Memory B cell (primary cell): ENCODE results near the gene SCP2.
"Not testable (repeated sequence)": the region's sequence is repeated elsewhere in the genome, so short reads cannot be mapped to it uniquely, and the experiment has no call there.

Source experiments
- ATAC-seq: fragments of 150-1000 bp; cut with Tn5 transposase; 2 replicates; pipeline ENCODE4 v1.10.0; 2021; ENCODE audit warnings: low read depth, mild to moderate bottlenecking, moderate library complexity
- DNase-seq, 2 donors: peaks; one replicate each; pipeline ENCODE4 v3.0.0; 2022; ENCODE audit warnings: low spot score in 2 of 2
- H3K27ac Mint-ChIP-seq: one replicate; pipeline ENCODE4 v1.8.0; 2022; ENCODE audit warnings: mild to moderate bottlenecking, moderate library complexity, mixed read lengths
- H3K27me3 Mint-ChIP-seq: one replicate; pipeline ENCODE4 v1.8.0; 2022; ENCODE audit warnings: mixed read lengths
- H3K36me3 Mint-ChIP-seq: one replicate; pipeline ENCODE4 v1.8.0; 2022; ENCODE audit warnings: mild to moderate bottlenecking, mixed read lengths
- H3K4me1 Mint-ChIP-seq: one replicate; pipeline ENCODE4 v1.8.0; 2022; ENCODE audit warnings: mixed read lengths
- H3K4me3 Mint-ChIP-seq: one replicate; pipeline ENCODE4 v1.8.0; 2022; ENCODE audit warnings: mild to moderate bottlenecking, moderate library complexity, mixed read lengths
- H3K9me3 Mint-ChIP-seq: one replicate; pipeline ENCODE4 v1.8.0; 2022; ENCODE audit warnings: mixed read lengths

SCP2 gene

DNA sequence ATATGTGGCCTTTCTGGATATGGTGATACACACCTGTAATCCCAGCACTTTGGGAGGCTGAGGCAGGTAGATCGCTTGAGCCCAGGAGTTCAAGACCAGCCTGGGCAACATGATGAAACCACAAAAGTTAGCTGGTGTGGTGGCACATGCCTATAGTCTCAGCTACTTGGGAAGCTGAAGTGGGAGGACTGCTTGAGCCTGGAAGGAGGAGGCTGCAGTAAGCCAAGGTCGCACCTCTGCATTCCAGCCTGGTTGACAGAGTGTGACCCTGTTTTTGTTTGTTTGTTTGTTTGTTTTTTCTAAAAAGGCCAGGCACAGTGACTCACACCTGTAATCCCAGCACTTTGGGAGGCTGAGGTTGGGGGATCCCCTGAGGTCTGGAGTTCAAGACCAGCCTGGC lies 42.2 kb downstream of the SCP2 start:
- not testable (repeated sequence) for DNase-seq, H3K9me3 Mint-ChIP-seq, H3K27ac Mint-ChIP-seq, ATAC-seq, H3K4me1 Mint-ChIP-seq, H3K4me3 Mint-ChIP-seq, H3K36me3 Mint-ChIP-seq, H3K27me3 Mint-ChIP-seq

DNA sequence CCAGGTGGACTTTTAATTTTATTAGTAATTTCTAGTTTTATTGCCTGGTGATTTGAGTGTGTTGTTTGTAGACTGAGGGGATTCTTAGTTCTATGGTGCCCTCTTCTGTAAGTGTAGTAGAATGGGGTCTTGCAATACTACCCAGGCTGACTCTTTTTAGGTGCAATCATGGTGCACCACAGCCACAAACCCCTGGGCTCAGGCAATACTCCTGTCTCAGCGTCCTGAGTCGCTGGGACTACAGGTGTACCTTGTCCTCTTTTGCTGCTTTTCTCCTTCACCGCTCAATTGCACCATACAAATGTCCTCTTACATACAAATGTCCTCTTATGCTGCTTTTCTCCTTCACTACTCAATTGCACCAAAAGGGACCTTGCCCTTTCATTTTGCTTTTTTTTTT lies 43.1 kb downstream of the SCP2 start:
- no peaks in the 10 kb centered on the region for H3K4me1 Mint-ChIP-seq
- ATAC-seq (no peak), DNase-seq (no peak)
- no peaks in the 10 kb centered on the region for H3K9me3 Mint-ChIP-seq
- no peaks in the 10 kb centered on the region for H3K27me3 Mint-ChIP-seq
- H3K27ac Mint-ChIP-seq = no peak overlapping the region
- no peak overlapping the region for H3K4me3 Mint-ChIP-seq
- peaks cover 3% of the 10 kb centered on the region for H3K36me3 Mint-ChIP-seq

DNA sequence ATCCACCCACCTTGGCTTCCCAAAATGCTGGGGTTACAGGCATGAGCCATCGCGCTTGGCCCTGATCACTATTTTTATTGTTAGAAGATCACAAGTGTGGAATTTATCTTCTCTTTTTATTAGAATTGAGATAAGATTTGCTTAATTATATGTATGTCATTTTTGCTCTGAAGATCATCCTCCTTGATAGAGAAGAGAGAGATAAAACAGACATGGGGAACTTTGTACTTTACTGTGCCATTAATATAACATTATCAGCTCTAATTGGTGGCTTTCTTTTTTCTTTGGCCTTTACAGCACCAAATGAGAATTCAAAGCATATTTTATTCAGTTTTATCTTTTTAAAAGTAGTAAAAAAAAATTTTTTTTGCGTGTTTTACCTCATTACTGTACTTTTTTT lies 46.8 kb downstream of the SCP2 start:
- no peaks in the 10 kb centered on the region for H3K9me3 Mint-ChIP-seq
- no peak overlapping the region for H3K27ac Mint-ChIP-seq
- peaks cover 2% of the 10 kb centered on the region for H3K4me1 Mint-ChIP-seq
- H3K4me3 Mint-ChIP-seq = no peak overlapping the region
- DNase-seq = no peak
- H3K27me3 Mint-ChIP-seq = no peaks in the 10 kb centered on the region
- ATAC-seq = no peak
- peaks cover 7% of the 10 kb centered on the region for H3K36me3 Mint-ChIP-seq

DNA sequence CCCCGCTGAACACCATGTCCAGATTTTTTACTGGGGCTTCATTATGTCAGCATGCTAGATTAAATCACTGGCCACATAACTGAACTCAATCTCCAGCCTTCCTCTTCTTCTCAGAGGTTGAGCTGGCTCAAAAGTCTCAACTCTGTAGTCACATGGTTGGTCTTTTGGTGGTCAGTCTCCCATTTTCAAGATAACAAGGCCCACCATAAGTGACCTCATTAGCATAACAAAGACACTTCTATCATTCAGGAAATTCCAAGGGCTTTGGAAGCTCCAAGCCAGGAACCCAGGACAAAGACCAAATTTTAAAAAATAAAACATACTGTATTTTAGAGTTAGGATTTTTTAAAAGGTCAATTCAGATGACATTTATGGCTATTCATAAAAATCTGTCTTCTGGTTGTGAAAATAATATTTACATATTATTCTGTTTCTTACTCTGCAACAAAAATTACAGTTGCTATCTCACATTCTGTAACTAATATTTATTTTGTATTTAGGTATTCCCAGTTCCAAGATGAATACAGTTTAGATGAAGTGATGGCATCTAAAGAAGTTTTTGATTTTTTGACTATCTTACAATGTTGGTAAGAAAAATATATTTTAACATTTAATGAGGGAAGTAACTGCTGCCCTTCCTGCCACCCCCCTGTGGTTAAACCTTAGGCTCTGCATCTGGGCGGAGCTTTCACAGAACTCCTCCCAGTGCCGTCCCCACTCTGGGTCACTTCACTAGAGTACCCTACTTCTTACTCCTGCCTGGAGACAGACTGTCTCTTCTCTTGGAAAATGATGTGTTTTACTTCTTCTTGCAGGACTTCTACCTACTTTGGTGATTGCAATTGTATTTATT lies 49.3 kb downstream of the SCP2 start:
- Mint-ChIP-seq H3K4me3 (no peak overlapping the region), H3K36me3 (peaks cover 12% of the 10 kb centered on the region), H3K27ac (no peak overlapping the region), H3K27me3 (no peaks in the 10 kb centered on the region), H3K9me3 (no peaks in the 10 kb centered on the region), H3K4me1 (peaks cover 2% of the 10 kb centered on the region)
- DNase-seq (no peak), ATAC-seq (no peak)

DNA sequence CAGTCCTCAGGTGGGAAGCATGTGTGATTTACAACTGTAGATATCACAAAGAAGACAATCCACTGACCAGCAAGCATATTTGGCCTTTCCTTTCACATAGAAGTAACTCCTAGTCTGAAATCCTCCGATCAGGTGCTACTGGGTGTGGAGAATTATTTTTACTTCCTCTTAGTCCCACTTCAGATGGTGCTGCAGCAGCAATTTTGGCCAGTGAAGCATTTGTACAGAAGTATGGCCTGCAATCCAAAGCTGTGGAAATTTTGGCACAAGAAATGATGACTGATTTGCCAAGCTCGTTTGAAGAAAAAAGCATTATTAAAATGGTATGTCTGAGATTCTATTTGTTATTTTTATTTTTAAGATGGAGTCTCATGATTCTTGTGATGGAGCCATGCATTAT lies 51.0 kb downstream of the SCP2 start:
- Mint-ChIP-seq H3K27ac (no peak overlapping the region), H3K27me3 (no peaks in the 10 kb centered on the region), H3K36me3 (peaks cover 19% of the 10 kb centered on the region), H3K4me3 (no peak overlapping the region), H3K9me3 (peaks cover 3% of the 10 kb centered on the region), H3K4me1 (peaks cover 2% of the 10 kb centered on the region)
- no peak for DNase-seq
- no peak for ATAC-seq

DNA sequence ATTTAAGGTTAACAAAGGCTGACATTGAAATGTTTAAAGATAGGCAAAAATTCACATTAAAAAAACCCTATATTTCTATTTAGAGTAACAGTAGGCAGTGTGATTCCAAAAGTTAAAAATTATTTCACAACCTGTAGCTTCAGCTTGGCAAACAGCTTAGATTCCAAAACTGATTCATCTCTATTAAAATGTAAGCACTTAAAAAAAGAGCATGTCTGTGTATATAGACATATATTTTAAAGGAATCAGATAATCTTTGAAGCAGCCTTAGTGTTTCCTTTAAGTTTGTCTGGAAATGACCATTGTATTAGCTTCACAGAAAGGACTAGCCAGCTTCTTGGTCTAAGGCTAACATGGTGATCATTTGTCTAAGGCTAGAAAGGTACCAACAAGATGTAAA lies 65.7 kb downstream of the SCP2 start:
- DNase-seq, ATAC-seq, H3K27me3 Mint-ChIP-seq, H3K9me3 Mint-ChIP-seq, H3K27ac Mint-ChIP-seq, H3K4me1 Mint-ChIP-seq, H3K4me3 Mint-ChIP-seq: not testable (repeated sequence)
- peaks cover 20% of the 10 kb centered on the region for H3K36me3 Mint-ChIP-seq

DNA sequence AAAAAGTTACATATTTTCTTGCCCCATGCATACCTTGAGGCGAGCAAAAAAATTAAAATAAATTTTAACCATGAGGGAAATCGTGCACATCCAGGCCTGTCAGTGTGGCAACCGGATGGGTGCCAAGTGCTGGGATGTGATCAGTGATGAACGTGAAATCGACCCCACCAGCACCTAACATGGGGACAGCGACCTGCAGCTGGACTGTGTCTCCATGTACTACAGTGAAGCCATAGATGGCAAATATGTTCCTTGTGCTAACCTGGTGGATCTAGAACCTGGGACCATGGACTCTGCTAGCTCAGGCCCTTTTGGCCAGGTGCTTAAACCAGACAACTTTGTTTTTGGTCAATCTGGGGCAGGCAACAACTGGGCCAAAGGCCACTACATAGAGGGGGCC lies 67.6 kb downstream of the SCP2 start:
- Mint-ChIP-seq H3K27ac (no peak overlapping the region), H3K27me3 (no peaks in the 10 kb centered on the region), H3K4me3 (no peak overlapping the region), H3K4me1 (no peaks in the 10 kb centered on the region), H3K36me3 (peaks cover 18% of the 10 kb centered on the region), H3K9me3 (no peaks in the 10 kb centered on the region)
- DNase-seq (no peak), ATAC-seq (no peak)

DNA sequence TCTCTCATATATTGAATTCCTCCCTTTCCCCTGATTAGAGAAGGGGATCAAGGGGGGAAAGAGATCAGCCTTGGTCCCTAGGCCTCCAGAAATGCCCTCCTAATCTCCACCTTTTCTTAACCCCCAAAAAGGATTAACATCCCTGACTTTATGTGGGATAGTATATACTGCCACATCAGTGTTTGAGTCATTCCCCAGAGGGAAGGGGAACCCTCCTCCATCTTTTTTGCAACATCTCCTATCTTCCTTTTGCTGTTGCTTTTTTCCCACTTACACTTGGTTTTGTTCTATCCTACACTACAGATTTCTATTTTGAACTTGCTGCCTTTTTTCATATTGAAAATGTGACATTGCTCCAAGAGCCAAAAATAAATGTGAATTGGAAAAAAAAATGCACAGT lies 69.6 kb downstream of the SCP2 start:
- peaks cover 15% of the 10 kb centered on the region for H3K36me3 Mint-ChIP-seq
- DNase-seq (no peak), ATAC-seq (no peak)
- H3K4me1 Mint-ChIP-seq = no peaks in the 10 kb centered on the region
- H3K4me3 Mint-ChIP-seq = no peak overlapping the region
- H3K9me3 Mint-ChIP-seq = no peaks in the 10 kb centered on the region
- no peaks in the 10 kb centered on the region for H3K27me3 Mint-ChIP-seq
- H3K27ac Mint-ChIP-seq = no peak overlapping the region

DNA sequence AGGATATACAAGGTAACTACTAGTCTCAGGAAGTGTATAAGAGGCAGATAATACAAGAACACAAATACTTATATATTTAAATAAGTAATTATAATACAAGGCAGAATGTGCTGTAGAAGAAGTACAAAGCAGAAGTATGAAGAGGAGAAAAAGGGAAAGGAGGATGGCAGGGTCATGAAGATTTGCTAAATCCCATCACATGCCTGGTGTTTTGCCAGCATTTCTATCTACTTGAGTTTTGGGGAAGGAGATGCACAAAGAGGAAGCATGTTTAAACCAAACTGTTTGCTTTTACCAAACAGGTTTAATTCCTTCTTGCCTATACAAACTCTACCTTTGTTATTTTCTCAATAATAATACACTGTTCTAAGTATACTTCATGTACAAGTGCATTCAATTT lies 74.1 kb downstream of the SCP2 start:
- H3K9me3 Mint-ChIP-seq = no peaks in the 10 kb centered on the region
- H3K27ac Mint-ChIP-seq = no peak overlapping the region
- H3K27me3 Mint-ChIP-seq = peaks cover 1% of the 10 kb centered on the region
- H3K4me1 Mint-ChIP-seq = no peaks in the 10 kb centered on the region
- H3K36me3 Mint-ChIP-seq = peaks cover 11% of the 10 kb centered on the region
- no peak for DNase-seq
- H3K4me3 Mint-ChIP-seq = no peak overlapping the region
- no peak for ATAC-seq

DNA sequence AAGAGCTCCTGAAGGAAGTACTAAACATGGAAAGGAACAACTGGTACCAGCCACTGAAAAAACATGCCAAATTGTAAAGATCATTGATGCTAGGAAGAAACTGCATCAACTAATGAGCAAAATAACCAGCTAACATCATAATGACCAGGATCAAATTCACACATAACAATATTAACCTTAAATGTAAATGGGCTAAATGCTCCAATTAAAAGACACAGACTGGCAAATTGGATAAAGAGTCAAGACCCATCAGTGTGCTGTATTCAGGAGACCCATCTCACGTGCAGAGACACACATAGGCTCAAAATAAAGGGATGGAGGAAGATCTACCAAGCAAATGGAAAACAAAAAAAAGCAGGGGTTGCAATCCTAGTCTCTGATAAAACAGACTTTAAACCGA lies 79.5 kb downstream of the SCP2 start:
- not testable (repeated sequence) for H3K27me3 Mint-ChIP-seq, H3K9me3 Mint-ChIP-seq, H3K4me3 Mint-ChIP-seq, H3K4me1 Mint-ChIP-seq, DNase-seq, H3K27ac Mint-ChIP-seq, ATAC-seq
- H3K36me3 Mint-ChIP-seq = peaks cover 11% of the 10 kb centered on the region

DNA sequence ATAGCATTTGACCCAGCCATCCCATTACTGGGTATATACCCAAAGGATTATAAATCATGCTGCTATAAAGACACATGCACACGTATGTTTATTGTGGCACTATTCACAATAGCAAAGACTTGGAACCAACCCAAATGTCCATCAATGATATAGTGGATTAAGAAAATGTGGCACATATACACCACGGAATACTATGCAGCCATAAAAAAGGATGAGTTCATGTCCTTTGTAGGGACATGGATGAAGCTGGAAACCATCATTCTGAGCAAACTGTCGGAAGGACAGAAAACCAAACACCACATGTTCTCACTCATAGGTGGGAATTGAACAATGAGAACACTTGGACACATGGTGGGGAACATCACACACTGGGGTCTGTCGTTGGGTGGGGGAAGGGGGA lies 83.2 kb downstream of the SCP2 start:
- not testable (repeated sequence) for DNase-seq, H3K27ac Mint-ChIP-seq, ATAC-seq, H3K4me1 Mint-ChIP-seq, H3K9me3 Mint-ChIP-seq, H3K4me3 Mint-ChIP-seq, H3K27me3 Mint-ChIP-seq, H3K36me3 Mint-ChIP-seq

DNA sequence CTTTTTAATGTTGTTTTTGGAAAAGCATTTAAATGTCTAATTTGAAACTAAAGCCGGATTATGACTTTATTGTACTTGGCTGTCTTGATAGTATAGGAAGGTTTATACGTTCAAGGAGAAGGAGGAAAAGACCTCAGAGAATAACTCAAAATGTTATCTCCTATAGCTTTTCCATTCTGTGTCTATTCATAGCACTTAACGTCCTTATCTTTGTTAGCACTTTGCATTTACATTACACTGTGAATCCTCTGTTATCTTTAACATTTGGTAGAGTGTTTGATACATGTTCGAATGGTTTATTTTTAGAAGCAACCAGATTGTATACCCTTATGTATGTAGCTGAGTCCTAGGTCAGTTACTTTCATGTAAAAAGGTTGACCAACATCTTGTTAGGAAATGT lies 84.1 kb downstream of the SCP2 start:
- peaks cover 2% of the 10 kb centered on the region for H3K36me3 Mint-ChIP-seq
- peaks cover 12% of the 10 kb centered on the region for H3K4me1 Mint-ChIP-seq
- H3K27ac Mint-ChIP-seq = no peak overlapping the region
- ATAC-seq (no peak), DNase-seq (no peak)
- H3K4me3 Mint-ChIP-seq = no peak overlapping the region
- no peaks in the 10 kb centered on the region for H3K27me3 Mint-ChIP-seq
- no peaks in the 10 kb centered on the region for H3K9me3 Mint-ChIP-seq

DNA sequence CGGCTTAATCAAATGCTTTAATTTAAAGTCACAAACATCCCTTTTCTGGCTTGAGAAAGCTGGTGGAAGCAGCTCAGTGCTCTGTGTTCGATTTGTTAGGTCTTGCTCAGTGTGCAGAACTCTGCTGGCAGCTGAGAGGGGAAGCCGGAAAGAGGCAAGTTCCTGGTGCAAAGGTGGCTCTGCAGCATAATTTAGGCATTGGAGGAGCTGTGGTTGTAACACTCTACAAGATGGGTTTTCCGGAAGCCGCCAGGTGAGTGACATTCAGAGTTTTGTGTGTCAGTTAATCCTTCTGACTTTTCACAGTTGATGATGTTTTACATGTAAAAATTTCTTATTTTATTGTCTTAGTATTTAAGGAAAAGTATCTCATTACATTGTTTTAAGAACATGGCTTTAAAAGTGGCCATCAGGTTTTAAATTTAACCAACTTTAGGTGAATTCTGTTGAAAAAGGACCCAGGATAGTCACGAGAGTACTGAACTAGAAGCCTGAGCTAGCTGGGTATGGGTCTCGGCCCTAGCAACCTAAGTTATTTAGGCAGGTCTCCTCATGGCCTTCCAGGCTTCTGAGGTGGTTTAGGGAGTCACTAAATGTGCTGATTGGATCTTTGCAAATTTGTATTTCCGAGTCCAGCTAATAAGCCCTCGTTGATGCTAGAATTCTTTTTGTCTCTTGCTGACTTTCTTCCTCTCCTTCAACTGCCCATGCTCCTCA lies 87.9 kb downstream of the SCP2 start:
- peaks cover 18% of the 10 kb centered on the region for H3K4me1 Mint-ChIP-seq
- DNase-seq (peak; percentile 50 to 59), ATAC-seq (peak; percentile 99)
- peak overlapping the region; percentile 29 for H3K27ac Mint-ChIP-seq
- no peaks in the 10 kb centered on the region for H3K9me3 Mint-ChIP-seq
- H3K4me3 Mint-ChIP-seq = peak overlapping the region; percentile 91
- H3K27me3 Mint-ChIP-seq = no peaks in the 10 kb centered on the region
- peaks cover 2% of the 10 kb centered on the region for H3K36me3 Mint-ChIP-seq

DNA sequence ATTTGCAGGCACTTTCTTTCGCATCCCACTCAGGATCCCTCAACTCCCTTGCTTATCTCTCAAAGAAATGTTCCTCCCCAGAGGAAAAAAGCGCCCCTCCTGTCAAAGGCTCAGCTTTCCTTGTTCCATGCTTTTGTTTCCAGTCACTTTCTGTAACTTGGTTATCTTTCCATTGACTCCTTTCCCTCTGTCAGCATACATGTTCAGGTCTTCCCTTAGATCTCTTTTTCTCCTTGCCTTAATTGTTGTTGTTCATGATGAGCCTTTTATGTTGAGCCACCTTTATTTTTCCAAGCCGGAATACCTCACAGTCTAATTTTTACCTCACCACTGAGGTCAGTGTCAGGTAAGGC lies 88.4 kb downstream of the SCP2 start:
- no peak for ATAC-seq
- peak overlapping the region; percentile 91 for H3K4me3 Mint-ChIP-seq
- H3K9me3 Mint-ChIP-seq = no peaks in the 10 kb centered on the region

DNA sequence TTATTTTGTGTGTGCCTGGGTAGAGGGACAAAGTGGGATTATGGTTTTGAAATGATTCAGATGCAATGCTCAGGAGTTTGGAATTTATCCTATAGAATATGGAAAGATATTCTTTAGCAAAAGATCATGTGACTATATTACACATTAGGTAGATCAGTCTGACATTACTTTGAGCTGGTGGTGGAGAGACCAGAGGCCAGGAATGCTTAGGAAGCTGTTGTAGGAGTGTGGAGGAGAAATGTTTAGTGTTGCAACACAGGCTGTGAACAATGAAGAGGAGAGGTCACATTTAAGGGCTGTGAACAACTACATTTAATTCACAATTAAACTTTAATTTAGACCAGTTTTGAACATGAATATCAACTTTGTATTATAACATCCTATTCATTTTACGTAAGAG lies 89.6 kb downstream of the SCP2 start:
- H3K27ac Mint-ChIP-seq = no peak overlapping the region
- H3K27me3 Mint-ChIP-seq = no peaks in the 10 kb centered on the region
- peaks cover 4% of the 10 kb centered on the region for H3K36me3 Mint-ChIP-seq
- no peak overlapping the region for H3K4me3 Mint-ChIP-seq
- ATAC-seq (no peak), DNase-seq (no peak)
- no peaks in the 10 kb centered on the region for H3K9me3 Mint-ChIP-seq
- peaks cover 21% of the 10 kb centered on the region for H3K4me1 Mint-ChIP-seq

More for the DNA sequence above, 88.4 kb downstream of the SCP2 start:
- peaks cover 2% of the 10 kb centered on the region for H3K36me3 Mint-ChIP-seq
- DNase-seq = no peak
- no peaks in the 10 kb centered on the region for H3K27me3 Mint-ChIP-seq
- H3K4me1 Mint-ChIP-seq = peaks cover 18% of the 10 kb centered on the region
- no peak overlapping the region for H3K27ac Mint-ChIP-seq
